Right lung (tissue), 10 donors: ENCODE data around the gene ATP5MC2. TPM values are rescaled to one million over a fixed set of nuclear protein-coding genes. Genes with fewer than 3 reads are reported as not detected.
A peak's percentile ranks its signal among the peaks of the same experiment; 100 is the strongest.
"Not testable (repeated sequence)": the region's sequence is repeated elsewhere in the genome, so short reads cannot be mapped to it uniquely, and the experiment has no call there.

ENCODE experiments used
- DNase-seq, 2 donors: peaks; one replicate each; pipeline ENCODE4 v3.0.0-alpha.2; 2013
- long read RNA-seq, 8 donors: transcript quantifications; one replicate each; lab custom pipeline, GENCODE V29; 2026
- polyA plus RNA-seq, 5 donors: library from polyadenylated mRNA; unstranded; fragments of 120-200 nt; gene quantifications; one replicate each; pipeline versions ENCODE4 v1.2.1 to v1.2.3, GENCODE V29; 2013; ENCODE audit warnings: inconsistent platforms in 1 of 5, low replicate concordance in 1 of 5; ENCODE audit not compliant: insufficient read length in 5 of 5, insufficient read depth in 1 of 5

The ATP5MC2 gene
- 100 to 1,000 TPM; 523 to 676 (median 583) TPM for polyA plus RNA-seq
- long read RNA-seq, donor 1, transcript ATP5MC2-203 (4 exons, 1,976 nt), result minor isoform, 143 of 1,221 reads
- long read RNA-seq, donor 1, transcript ATP5MC2-201 (5 exons, 1,792 nt), result minor isoform, 6 of 1,221 reads
- long read RNA-seq, donor 1, transcript ATP5MC2-202 (5 exons, 878 nt), result major isoform, 509 of 1,221 reads
- long read RNA-seq, donor 1, partial matches to known transcripts, result 521 of 1,221 reads
- long read RNA-seq, donor 1, other reads (novel, unspliced or antisense), result 40 of 1,221 reads
- long read RNA-seq, donor 2, transcript ATP5MC2-203 (4 exons, 1,976 nt), result minor isoform, 98 of 610 reads
- long read RNA-seq, donor 2, transcript ATP5MC2-202 (5 exons, 878 nt), result major isoform, 286 of 610 reads
- long read RNA-seq, donor 2, partial matches to known transcripts, result 211 of 610 reads
- long read RNA-seq, donor 2, other reads (novel, unspliced or antisense), result 14 of 610 reads
- long read RNA-seq, donor 3, transcript ATP5MC2-202 (5 exons, 878 nt), result major isoform, 286 of 716 reads
- long read RNA-seq, donor 3, transcript ATP5MC2-203 (4 exons, 1,976 nt), result minor isoform, 89 of 716 reads
- long read RNA-seq, donor 3, partial matches to known transcripts, result 320 of 716 reads
- long read RNA-seq, donor 3, other reads (novel, unspliced or antisense), result 15 of 716 reads
- long read RNA-seq, donor 4, transcript ATP5MC2-202 (5 exons, 878 nt), result major isoform, 232 of 539 reads
- long read RNA-seq, donor 4, transcript ATP5MC2-203 (4 exons, 1,976 nt), result minor isoform, 79 of 539 reads
- long read RNA-seq, donor 4, partial matches to known transcripts, result 219 of 539 reads
- long read RNA-seq, donor 4, other reads (novel, unspliced or antisense), result 8 of 539 reads
- long read RNA-seq, donor 5, transcript ATP5MC2-203 (4 exons, 1,976 nt), result minor isoform, 99 of 1,118 reads
- long read RNA-seq, donor 5, transcript ATP5MC2-202 (5 exons, 878 nt), result major isoform, 522 of 1,118 reads
- long read RNA-seq, donor 5, partial matches to known transcripts, result 463 of 1,118 reads
- long read RNA-seq, donor 5, other reads (novel, unspliced or antisense), result 31 of 1,118 reads
- long read RNA-seq, donor 6, transcript ATP5MC2-202 (5 exons, 878 nt), result major isoform, 467 of 949 reads
- long read RNA-seq, donor 6, transcript ATP5MC2-203 (4 exons, 1,976 nt), result minor isoform, 120 of 949 reads
- long read RNA-seq, donor 6, partial matches to known transcripts, result 336 of 949 reads
- long read RNA-seq, donor 6, other reads (novel, unspliced or antisense), result 21 of 949 reads
- long read RNA-seq, donor 7, transcript ATP5MC2-203 (4 exons, 1,976 nt), result minor isoform, 51 of 404 reads
- long read RNA-seq, donor 7, transcript ATP5MC2-201 (5 exons, 1,792 nt), result minor isoform, 6 of 404 reads
- long read RNA-seq, donor 7, transcript ATP5MC2-202 (5 exons, 878 nt), result major isoform, 191 of 404 reads
- long read RNA-seq, donor 7, partial matches to known transcripts, result 138 of 404 reads
- long read RNA-seq, donor 7, other reads (novel, unspliced or antisense), result 16 of 404 reads
- long read RNA-seq, donor 8, transcript ATP5MC2-203 (4 exons, 1,976 nt), result minor isoform, 34 of 344 reads
- long read RNA-seq, donor 8, transcript ATP5MC2-202 (5 exons, 878 nt), result major isoform, 140 of 344 reads
- long read RNA-seq, donor 8, partial matches to known transcripts, result 156 of 344 reads
- long read RNA-seq, donor 8, other reads (novel, unspliced or antisense), result 11 of 344 reads

DNA sequence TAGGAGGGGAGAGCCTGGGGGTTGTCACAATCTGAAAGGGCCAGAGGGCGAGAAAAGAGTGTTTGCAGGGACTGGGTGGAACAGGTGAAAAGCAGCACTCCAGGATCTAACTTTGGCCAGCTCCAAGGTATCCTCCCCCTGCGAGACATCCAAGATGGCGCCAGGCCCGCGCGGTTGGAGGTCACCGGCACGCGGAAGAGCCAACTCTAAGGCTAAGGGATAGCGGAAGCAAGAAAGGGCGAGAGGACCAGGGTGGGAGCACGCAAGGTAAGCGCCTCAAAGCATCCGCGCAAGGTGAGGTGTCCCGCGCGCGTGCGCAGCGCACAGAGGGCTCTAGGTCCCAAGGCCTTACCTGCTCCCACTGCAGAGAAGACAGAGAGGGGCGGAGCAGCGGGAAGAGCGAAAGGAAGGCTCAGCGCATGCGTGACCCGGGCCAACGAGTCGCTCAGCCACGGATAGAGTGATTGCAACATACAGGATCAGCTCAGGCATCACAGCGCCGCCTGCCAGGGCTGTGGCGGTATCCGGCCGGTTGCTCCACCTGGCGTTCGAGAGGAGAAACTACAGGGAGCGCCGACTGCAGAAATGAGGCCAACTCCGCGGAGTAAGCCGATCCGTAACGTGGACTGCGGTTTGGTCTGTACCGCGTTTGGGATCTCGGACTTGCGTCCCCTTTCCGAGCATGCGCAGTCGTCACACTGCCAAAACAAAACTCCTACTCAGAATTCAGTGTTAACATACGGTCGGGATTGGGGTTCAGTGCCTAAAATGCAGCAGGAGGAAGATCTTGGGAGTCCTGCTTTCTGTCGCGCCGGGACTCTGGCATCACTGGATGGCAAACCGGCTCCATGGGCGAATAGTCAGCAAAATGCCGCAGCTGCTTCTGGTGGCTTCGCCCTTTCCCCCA, at the start of gene ATP5MC2:
Gene ATP5MC2, minus strand, starts transcription at position 383 of the 907 bp plus-strand sequence. CDS start 3,469 bp downstream, outside the sequence.
- peak; percentile 99 for DNase-seq

DNA sequence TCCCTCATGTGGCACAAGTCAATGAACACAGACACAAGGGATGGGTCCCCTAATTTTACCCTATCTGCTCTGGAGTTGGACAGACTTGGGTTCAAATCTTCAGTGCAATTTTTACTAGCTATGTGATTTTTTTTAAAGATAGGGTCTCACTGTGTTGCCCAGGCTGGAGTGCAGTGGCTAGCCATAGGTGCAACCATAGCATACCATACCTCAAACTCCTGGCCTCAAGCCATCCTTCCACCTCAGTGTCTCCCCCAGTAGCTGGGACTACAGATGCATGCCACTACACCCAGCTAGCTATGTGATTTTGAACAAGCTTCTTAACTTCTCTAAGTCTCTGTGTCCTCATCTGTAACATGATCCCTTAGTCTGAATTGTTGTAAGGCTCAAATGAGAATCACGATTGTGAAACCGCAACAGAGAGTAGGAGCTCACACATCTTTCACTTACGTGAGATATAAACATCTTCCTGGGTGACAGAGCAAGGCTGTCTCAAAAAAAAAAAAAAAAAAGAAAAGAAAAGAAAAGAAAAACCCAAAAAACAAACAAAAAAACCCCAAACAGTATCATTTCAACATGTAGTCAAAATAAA, 46.7 kb upstream of the ATP5MC2 start:
- no peak for DNase-seq

DNA sequence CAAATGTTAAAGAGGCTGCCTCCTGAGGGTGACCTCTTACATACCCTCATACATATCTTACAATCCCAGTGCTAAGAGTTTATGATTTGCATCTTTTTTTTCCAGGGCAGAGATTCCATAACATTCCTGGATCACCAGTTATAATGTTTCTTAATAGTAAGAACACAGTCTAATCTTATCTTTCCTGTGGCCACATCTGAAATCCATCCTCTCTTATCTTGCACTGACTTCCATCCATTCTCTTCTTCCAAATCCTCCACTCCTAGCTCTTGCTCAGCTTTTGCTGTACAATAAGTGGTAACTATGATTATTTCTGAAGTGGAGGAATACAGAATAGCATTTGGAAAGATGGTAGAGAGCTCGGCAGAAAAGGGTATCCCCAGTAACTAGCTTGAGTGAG, 45.1 kb upstream of the ATP5MC2 start:
- no peak for DNase-seq

DNA sequence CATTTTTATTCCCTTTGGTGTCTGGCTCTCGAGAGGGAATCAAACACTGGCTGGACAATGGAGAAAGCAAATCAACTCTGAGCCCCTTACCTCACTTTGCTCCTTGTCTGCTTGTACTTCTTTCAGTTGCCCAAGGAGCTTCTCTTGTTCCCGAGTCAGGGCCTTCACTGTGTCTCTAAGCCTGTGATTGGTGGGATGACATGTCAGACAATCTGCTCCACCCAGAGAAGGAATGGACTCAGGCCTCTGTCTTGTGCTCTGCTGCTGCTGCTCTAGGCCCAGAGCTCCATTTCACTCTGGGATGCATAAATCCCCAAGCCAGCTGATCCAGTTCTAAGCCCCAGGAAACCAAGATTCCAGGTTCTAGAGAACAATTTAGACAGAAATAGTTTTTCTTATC, 43.8 kb upstream of the ATP5MC2 start:
- DNase-seq, result no peak

DNA sequence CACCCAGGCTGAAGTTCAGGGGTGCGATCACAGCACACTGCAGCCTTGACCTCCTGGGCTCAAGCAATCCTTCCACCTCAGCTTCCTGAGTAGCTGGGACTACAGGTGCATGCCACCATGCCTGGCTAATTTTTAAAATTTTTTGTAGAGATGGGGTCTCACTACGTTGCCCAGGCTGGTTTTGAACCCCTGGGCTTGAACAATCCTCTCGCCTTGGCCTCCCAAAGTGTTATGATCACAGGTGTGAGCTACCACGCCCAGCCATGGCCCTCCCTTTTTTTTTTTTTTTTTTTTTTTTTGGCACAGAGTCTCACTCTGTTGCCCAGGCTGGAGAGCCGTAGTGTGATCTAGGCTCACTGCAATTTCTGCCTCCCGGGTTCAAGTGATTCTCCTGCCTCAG, 42.7 kb upstream of the ATP5MC2 start:
- not testable (repeated sequence) for DNase-seq

DNA sequence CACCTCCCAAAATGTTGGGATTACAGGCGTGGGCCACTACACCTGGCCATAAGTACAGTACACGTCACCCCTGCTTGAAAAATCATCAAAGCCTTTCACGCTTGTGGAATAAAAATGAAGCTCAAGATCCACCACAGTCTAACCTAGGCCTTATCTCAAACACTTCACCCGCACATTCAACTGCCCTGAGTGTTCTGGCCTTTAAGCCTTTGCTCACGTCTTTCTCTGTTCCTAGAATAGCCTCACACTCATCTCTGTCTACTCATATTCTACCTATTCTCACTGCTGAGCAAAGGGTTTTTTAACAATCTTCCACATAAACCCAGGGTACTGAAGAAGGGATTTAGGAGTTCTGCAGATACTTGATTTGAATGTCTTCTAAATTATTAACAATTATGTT, 41.4 kb upstream of the ATP5MC2 start:
- DNase-seq, result no peak

DNA sequence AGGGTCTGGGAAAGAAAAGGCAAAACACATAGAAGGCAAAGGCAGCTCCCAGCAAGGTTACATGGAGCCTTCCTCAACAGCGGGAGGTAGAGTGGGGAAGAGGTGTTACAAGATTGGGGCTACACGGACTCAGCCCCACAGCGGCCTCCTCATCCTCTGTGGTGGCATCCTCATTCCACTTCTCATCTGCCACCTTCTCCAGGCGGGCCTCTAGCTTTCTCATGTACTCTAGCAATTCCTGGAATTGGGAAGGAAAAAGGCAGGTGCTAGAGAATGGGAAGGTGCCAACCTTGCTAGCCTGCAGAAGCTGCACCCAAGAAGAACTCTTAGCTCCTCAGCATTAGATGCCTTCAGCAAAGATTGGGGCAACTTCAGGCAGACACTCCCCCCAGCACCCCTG, 38.1 kb upstream of the ATP5MC2 start:
- DNase-seq, result no peak

DNA sequence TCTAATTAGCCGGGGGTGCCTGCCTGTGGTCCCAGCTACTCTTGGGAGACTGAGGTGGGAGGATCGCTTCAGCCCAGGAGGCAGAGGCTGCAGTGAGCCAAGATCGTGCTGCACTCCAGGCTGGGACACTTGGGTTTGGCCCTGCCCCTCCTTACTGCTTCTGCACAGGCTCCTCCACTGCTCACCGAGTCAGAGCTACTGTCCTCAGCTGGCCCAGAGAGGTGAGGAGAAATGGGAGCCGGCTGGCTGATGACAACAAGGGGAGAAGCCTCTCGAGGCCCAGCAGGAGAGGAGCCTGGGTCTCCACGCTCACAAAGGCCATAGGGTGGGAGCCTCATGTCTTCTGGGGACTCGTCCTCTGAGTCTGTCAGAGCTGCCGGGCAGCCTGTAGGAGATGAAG, 37.6 kb upstream of the ATP5MC2 start:
- no peak for DNase-seq

DNA sequence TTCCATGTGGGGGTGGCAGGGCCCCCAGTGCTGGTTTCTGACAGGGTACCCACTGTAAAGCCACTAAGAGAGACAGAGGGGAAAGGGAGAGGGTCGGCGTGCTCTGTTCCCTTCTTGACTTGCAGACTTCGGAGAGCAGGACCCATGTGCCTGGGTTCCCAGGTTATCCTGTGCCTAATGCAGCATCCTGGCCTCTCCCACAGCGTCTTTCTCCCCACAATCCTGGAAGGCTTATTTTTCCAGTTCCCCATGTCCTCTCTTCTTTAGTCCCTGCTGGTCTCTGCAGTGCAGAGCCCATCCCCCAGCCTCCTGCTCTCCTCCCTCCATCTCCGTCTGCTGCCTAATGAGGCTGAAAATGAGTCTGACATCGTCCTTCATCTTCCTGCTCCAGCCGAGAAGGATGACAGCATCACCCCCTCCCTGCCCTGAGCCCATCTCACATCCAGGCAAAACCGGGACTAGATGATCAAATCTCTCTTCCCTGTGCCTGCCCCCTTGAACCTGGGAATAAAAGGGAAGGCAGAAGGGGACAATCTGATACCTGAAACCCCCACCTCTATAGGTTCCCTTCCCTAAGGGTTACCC, 36.3 kb upstream of the ATP5MC2 start:
- DNase-seq, result no peak

DNA sequence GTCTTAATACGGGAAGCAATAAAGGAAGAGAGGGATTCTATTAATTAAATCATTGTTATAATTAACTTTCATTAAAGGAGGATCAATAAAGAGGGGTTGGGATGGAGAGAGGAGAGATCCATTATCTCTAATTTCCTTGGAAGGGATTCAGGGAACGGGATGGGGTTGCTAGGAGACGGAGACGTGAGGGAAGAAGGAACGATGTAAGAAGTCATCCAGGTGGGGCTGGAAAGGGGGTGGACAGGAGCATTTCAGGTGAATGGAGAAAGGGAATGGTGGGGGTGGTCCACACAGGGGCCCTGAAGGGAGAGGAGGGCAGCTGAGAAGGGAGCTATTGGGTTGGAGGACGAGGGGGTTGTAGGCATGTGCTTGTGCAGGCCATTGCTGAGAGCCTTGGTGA, 34.2 kb upstream of the ATP5MC2 start:
- no peak for DNase-seq

DNA sequence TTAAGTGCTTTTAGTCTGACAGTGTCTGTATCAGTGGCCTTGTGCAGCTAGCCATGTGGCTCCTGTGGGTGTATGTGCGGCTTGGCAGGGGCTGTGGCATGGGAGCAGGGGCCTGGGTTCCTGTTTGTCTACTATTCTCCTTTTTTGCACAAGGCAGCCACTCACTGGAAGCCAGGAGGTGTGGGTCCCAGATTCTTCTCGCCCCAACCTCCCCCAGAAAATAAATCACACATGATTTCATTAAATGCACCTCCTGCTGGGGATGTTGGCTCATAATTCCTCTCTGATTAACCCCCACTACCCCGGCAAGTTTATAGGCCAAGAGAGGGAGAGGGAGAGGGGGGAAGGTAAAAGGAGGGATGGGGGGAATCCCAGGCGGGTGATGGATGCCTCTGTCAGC, 33.8 kb upstream of the ATP5MC2 start:
- no peak for DNase-seq

DNA sequence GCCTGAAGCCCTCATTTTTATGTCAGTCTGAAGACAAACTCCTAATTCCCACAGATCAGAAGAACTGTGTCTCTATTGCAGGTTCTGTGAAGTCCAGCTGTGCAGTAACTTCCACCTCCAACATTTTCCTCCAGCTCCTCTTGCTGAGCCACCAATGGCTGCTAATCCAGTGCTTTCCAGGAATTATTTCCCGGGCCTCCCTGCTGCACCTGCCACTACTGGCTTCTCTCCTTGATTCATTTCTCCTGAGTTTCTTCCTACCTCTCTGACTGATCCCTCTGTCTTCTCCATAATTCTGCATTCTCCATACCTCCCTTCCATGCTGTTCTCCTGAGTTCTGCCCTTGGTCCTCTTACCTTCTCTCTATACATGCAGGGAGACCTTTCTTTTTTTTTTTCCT, 30.2 kb upstream of the ATP5MC2 start:
- DNase-seq, result no peak

DNA sequence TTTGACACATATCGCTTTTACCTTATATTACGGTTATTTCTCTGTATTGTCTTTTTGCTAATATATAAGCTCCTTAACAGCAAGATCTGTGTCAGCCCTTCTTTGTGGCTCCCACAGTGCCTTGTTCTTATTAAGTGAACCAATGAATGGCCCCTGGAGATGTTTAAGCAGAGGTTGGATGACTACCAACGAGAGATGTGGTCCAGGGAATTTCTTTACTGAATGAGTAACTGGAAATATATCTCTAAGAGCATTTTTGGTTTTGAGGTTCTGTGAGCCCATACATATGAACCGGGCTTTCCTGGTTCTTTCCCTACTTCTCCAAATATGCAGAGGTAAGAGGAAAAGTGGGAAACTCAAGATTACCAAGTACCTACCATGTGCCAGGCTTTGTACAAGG, 27.9 kb upstream of the ATP5MC2 start:
- DNase-seq, result no peak

DNA sequence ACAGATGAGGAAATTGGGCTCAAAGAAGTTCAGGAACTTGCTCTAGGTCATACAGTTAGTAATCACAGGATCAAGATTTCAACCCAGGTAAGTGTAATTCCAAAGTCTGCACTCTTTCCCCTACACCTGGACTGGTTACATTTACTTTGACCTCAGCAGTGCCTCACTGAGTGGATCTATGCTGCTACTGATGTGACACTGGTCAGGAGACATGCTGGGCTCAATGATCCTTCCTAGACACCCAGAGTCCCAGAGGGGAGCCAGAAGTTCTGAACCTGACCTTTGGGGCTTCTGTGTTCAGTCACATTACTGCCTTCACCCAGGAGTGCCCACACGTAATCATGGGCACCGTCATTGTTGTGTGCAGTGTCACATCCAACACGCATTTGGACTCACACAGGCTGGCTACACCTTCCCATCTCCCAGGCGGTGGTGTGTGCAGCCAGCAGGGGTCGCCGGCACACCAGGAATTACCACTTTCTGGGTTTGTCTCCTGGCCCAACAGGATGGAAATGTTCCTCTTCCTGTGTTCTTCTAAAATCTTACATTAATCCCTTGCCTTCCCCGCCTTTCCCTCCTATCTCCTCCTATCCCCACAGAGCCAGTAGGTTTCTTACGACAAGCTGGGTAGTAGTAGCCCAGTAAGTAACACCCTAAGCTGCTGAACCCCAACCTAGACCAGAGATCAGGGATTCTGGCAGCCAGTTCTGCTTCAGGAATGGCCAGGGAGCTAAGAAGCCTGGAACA, 25.8 kb upstream of the ATP5MC2 start:
- DNase-seq, result peak; percentile 59 to 74

DNA sequence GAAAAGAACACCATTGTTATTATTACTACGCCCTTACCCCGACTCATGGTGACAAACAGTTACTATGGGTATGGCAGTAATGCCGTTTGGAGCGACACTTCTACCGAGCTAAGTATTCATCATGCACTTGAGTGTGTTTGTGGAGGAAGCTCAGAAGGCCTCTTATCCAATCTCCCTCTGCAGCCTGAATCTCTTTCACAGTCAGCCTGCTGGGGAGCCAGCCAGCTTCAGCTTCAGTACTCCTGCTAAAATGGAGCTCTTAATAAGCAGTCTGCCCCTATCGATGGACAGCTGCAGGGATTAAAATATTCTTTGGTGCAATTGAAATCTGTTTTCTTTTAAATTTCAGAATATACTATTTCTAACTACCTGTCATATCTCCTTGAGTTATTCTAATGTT, 24.7 kb upstream of the ATP5MC2 start:
- DNase-seq, result no peak

DNA sequence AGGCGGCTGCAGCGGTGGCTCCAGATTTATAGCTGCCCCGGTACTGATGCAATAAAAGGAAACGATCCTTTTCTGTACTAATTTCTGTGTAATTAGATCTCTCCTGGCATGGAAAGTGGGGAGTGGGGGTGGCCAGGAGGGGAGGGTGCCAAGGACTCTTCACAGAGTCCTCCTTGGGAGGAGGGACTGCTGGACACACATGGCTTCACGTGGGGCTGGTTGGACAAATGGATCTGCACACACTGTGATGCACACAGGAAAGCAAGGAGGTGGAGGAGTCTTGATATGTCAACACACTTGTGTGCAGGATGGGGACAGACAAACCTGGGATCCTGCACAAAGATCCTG, 23.8 kb upstream of the ATP5MC2 start:
- DNase-seq, result no peak

DNA sequence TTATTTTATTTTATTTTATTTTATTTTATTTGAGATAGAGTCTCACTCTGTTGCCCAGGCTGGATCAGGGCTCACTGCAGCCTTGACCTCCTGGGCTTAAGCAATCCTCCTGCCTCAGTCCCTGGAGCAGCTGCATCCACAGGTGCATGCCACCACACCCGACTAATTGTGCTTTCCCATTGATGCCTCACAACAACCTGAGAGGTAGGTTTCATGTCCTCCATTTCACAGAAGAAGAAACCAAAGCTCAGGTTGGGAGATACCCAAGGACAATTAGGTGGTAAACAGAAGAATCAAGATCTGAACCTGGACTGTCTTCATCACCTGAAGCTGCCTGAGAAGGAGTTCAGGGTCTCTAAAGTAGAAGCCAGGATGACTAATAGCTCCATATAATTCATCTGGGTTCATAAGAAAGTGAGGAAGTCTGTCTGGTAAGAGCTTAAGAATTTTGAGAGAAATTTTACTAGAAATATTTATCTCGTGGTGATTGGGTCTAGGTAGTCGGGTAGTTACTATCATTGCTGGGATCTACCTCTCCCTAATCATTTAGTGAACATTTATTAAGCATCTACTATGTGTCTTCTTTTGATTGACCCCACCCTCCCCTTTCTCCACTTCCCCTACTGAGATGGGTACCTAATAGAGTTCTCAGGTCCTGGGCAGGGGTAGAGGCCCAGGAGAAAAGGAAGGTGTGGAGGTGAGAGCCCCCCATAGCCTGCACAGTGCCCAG, 23.2 kb upstream of the ATP5MC2 start:
- DNase-seq, result no peak
